ENCODE results near the gene MAP3K10. TPM values are rescaled to one million over a fixed set of nuclear protein-coding genes. Genes with fewer than 3 reads are reported as not detected.

The MAP3K10 gene
- total RNA-seq, 1 donor from 2014 or later: 37.4 TPM

- no peak for DNase-seq
Observed at GRCh38 chr19:40251991-40252390, 60.8 kb downstream of the MAP3K10 start.

GRCh38 chr19:40252395-40252794, 61.2 kb downstream of the MAP3K10 start:
- no peak for DNase-seq

GRCh38 chr19:40253611-40254092, 62.4 kb downstream of the MAP3K10 start:
- DNase-seq: no peak

- no peak for DNase-seq
Observed at GRCh38 chr19:40254714-40255418, 63.6 kb downstream of the MAP3K10 start.

GRCh38 chr19:40255619-40256166, 64.5 kb downstream of the MAP3K10 start:
- DNase-seq: no peak

GRCh38 chr19:40256512-40256911, 65.3 kb downstream of the MAP3K10 start:
- DNase-seq: no peak

- DNase-seq: no peak
Observed at GRCh38 chr19:40257096-40257517, 65.9 kb downstream of the MAP3K10 start.

- no peak for DNase-seq
Observed at GRCh38 chr19:40261631-40262030, 70.4 kb downstream of the MAP3K10 start.

- DNase-seq: no peak
Observed at GRCh38 chr19:40262422-40262821, 71.2 kb downstream of the MAP3K10 start.

GRCh38 chr19:40263440-40264313, 72.5 kb downstream of the MAP3K10 start:
- no peak for DNase-seq

GRCh38 chr19:40264314-40265054, 73.3 kb downstream of the MAP3K10 start:
- DNase-seq: no peak

Other genes starting within 250 kb of the MAP3K10 start
- gene PSMC4, start 220.3 kb upstream of the MAP3K10 start, total RNA-seq: 75.2 TPM
- 27.5 TPM for gene ZNF546, start 194.4 kb upstream of the MAP3K10 start, total RNA-seq
- gene ZNF780B, start 135.2 kb upstream of the MAP3K10 start, total RNA-seq: 47.9 TPM
- gene ZNF780A, start 100.5 kb upstream of the MAP3K10 start, total RNA-seq: 59.4 TPM
- gene TTC9B, start 27.0 kb downstream of the MAP3K10 start, total RNA-seq: 59.0 TPM
- gene CCNP, start 35.3 kb downstream of the MAP3K10 start, total RNA-seq: 1.7 TPM
- gene AKT2, start 93.9 kb downstream of the MAP3K10 start, total RNA-seq: 51.8 TPM
- gene C19orf47, start 157.0 kb downstream of the MAP3K10 start, total RNA-seq: 15.0 TPM
- gene PLD3, start 157.3 kb downstream of the MAP3K10 start, total RNA-seq: 108 TPM
- 0.16 TPM for gene HIPK4, start 198.8 kb downstream of the MAP3K10 start, total RNA-seq
- gene PRX, start 222.0 kb downstream of the MAP3K10 start, total RNA-seq: 2.5 TPM
- gene SERTAD1, start 234.6 kb downstream of the MAP3K10 start, total RNA-seq: 2.8 TPM